ENCODE results near the gene FAM234B.

GRCh38 chr12:13088496-13088895 lies 44.3 kb downstream of the FAM234B start:
- TF ChIP-seq GATA2 (IDR thresholded peaks at IDR 0.05; ENCODE audit: low read depth, low read length) (no peak), GATA3 (IDR thresholded peaks at IDR 0.05; ENCODE audit: low read depth, low read length) (no peak)
